GM23338 (cell line): Measurements from ENCODE around the gene PTPRN2. TPM values are rescaled to one million over a fixed set of nuclear protein-coding genes. Genes with fewer than 3 reads are reported as not detected.

Source experiments
- ATAC-seq: fragments of 200-7000 bp; cut with Tn5 transposase; 3 replicates; pipeline ENCODE4 v1.9.1; 2020
- DNase-seq: peaks from one replicate; pipeline ENCODE4 v3.0.0-alpha.2; 2015; ENCODE audit warnings: low spot score
- H2AFZ ChIP-seq: fragments of 200-600 bp; sonication (generic); 2 replicates; pipeline ENCODE4 v1.8.0; 2016; ENCODE audit warnings: antibody characterized with exemption, mild to moderate bottlenecking, moderate library complexity
- H3F3A ChIP-seq: fragments of 200-600 bp; sonication (generic); replicated peaks from 2 replicates; pipeline ENCODE4 v1.8.0; 2017; ENCODE audit warnings: antibody characterized with exemption, mixed run types, low read depth
- H3K27ac ChIP-seq: fragments of 200-600 bp; sonication (generic); 2 replicates; pipeline ENCODE4 v1.6.1; 2016; ENCODE audit warnings: low read depth
- H3K27me3 ChIP-seq: fragments of 200-600 bp; sonication (generic); 2 replicates; pipeline ENCODE4 v1.8.0; 2016; ENCODE audit warnings: mild to moderate bottlenecking, mixed run types, moderate library complexity; ENCODE audit not compliant: insufficient read depth
- H3K36me3 ChIP-seq: fragments of 200-600 bp; sonication (generic); 2 replicates; pipeline ENCODE4 v1.8.0; 2016; ENCODE audit warnings: mild to moderate bottlenecking; ENCODE audit not compliant: insufficient read depth
- H3K4me1 ChIP-seq: fragments of 200-600 bp; sonication (generic); 2 replicates; pipeline ENCODE4 v1.8.0; 2016; ENCODE audit warnings: mild to moderate bottlenecking, moderate library complexity; ENCODE audit not compliant: insufficient read depth
- H3K4me2 ChIP-seq: fragments of 200-600 bp; sonication (generic); 2 replicates; pipeline ENCODE4 v1.7.1; 2017; ENCODE audit warnings: mixed run types
- H3K4me3 ChIP-seq: fragments of 200-600 bp; sonication (generic); 2 replicates; pipeline ENCODE4 v1.6.1; 2016; ENCODE audit warnings: mixed run types
- H3K79me2 ChIP-seq: fragments of 200-600 bp; sonication (generic); replicated peaks from 2 replicates; pipeline ENCODE4 v1.8.0; 2017; ENCODE audit warnings: mild to moderate bottlenecking; ENCODE audit not compliant: insufficient read depth
- H3K9me2 ChIP-seq: fragments of 200-600 bp; sonication (generic); 2 replicates; pipeline ENCODE4 v1.8.0; 2017; ENCODE audit not compliant: insufficient read depth
- H4K20me1 ChIP-seq: fragments of 200-600 bp; sonication (generic); replicated peaks from 2 replicates; pipeline ENCODE4 v1.8.0; 2017; ENCODE audit warnings: mild to moderate bottlenecking; ENCODE audit not compliant: insufficient read depth
- H3K27ac Mint-ChIP-seq: 2 replicates; pipeline ENCODE4 v1.8.0; 2020; ENCODE audit warnings: inconsistent platforms, mild to moderate bottlenecking, moderate library complexity, mixed read lengths
- H3K27me3 Mint-ChIP-seq: 3 replicates; pipeline ENCODE4 v1.8.0; 2022; ENCODE audit warnings: low read depth, mild to moderate bottlenecking, moderate library complexity, mixed read lengths, inconsistent platforms; ENCODE audit not compliant: insufficient read depth, poor library complexity
- H3K36me3 Mint-ChIP-seq: 3 replicates; pipeline ENCODE4 v1.8.0; 2021; ENCODE audit warnings: low read depth, mild to moderate bottlenecking, inconsistent platforms, moderate library complexity, mixed read lengths
- H3K4me1 Mint-ChIP-seq: 3 replicates; pipeline ENCODE4 v1.8.0; 2020; ENCODE audit warnings: mild to moderate bottlenecking, inconsistent platforms, mixed read lengths
- H3K4me3 Mint-ChIP-seq: 3 replicates; pipeline ENCODE4 v1.8.0; 2021; ENCODE audit warnings: moderate library complexity, mild to moderate bottlenecking, inconsistent platforms, mixed read lengths
- H3K9me3 Mint-ChIP-seq: 3 replicates; pipeline ENCODE4 v1.8.0; 2020; ENCODE audit warnings: moderate library complexity, mild to moderate bottlenecking, inconsistent platforms, mixed read lengths
- CREB1 ChIP-seq: fragments of 250-450 bp; sonication (Bioruptor Pico); IDR thresholded peaks from 2 replicates; pipeline ENCODE4 v1.5.0; 2020; ENCODE audit warnings: low read depth, mild to moderate bottlenecking, moderate library complexity
- CTCF ChIP-seq, 2 experiments: fragments of 200-600 bp in 1 of 2; sonication (generic) in 1 of 2; conservative IDR thresholded peaks; 2 replicates each; pipeline versions ENCODE4 v1.5.1 to v1.6.1; 2016 to 2017; ENCODE audit warnings: antibody characterized with exemption in 2 of 2, low read depth in 2 of 2, mild to moderate bottlenecking in 2 of 2, moderate library complexity in 1 of 2
- ETS1 ChIP-seq: IDR thresholded peaks from 2 replicates; pipeline ENCODE4 v1.6.1; 2016; ENCODE audit warnings: antibody characterized with exemption
- EZH2 ChIP-seq: fragments of 200-600 bp; sonication (generic); IDR thresholded peaks from one replicate; pipeline ENCODE4 v1.8.0; 2017; ENCODE audit warnings: antibody characterized with exemption, mild to moderate bottlenecking, low read depth; ENCODE audit not compliant: unreplicated experiment
- EZH2phosphoT487 ChIP-seq: fragments of 200-600 bp; sonication (generic); IDR thresholded peaks from one replicate; pipeline ENCODE4 v1.8.1; 2018; ENCODE audit warnings: antibody characterized with exemption; ENCODE audit not compliant: unreplicated experiment
- JUNB ChIP-seq: IDR thresholded peaks from one replicate; pipeline ENCODE4 v1.6.1; 2016; ENCODE audit warnings: antibody characterized with exemption; ENCODE audit not compliant: unreplicated experiment
- NANOG ChIP-seq: IDR thresholded peaks from 2 replicates; pipeline ENCODE4 v1.6.1; 2016; ENCODE audit warnings: antibody characterized with exemption, borderline replicate concordance
- POLR2AphosphoS5 ChIP-seq: IDR thresholded peaks from 2 replicates; pipeline ENCODE4 v1.6.1; 2016; ENCODE audit warnings: antibody characterized with exemption, low read depth
- REST ChIP-seq: IDR thresholded peaks from one replicate; pipeline ENCODE4 v1.6.1; 2018; ENCODE audit warnings: antibody characterized with exemption; ENCODE audit not compliant: unreplicated experiment
- STAT1 ChIP-seq: IDR thresholded peaks from one replicate; pipeline ENCODE4 v1.6.1; 2016; ENCODE audit warnings: antibody characterized with exemption; ENCODE audit not compliant: unreplicated experiment
- ZNF114 ChIP-seq: fragments of 250-450 bp; sonication (Bioruptor Pico); IDR thresholded peaks from 2 replicates; pipeline ENCODE4 v1.5.0; 2020; ENCODE audit warnings: mild to moderate bottlenecking, moderate library complexity
- ZNF331 ChIP-seq: fragments of 250-450 bp; sonication (Bioruptor Pico); IDR thresholded peaks from 2 replicates; pipeline ENCODE4 v1.5.0; 2020; ENCODE audit warnings: low read depth, mild to moderate bottlenecking, moderate library complexity
- polyA plus RNA-seq: library from polyadenylated mRNA; unstranded; fragments of >200 nt; fragmentation: Nextera tagmentation; extraction: Ambion mirVana; gene quantifications from 2 replicates; pipeline ENCODE4 v1.2.1, GENCODE V29; 2016
- total RNA-seq: library from RNA; depleted of rRNA; stranded (reverse); fragments of >200 nt; shearing (Covaris generic); gene quantifications from 2 replicates; pipeline ENCODE4 v1.2.3, GENCODE V29; 2014

Gene PTPRN2
- total and polyA plus RNA-seq, 2 experiments from 2014 or later = 0.87 to 4.0 TPM

- Histone ChIP-seq H3K4me2 (no peak overlapping the region), H3F3A (no peaks in the 10 kb centered on the region), H3K79me2 (no peaks in the 10 kb centered on the region), H3K27ac (no peak overlapping the region), H3K36me3 (no peaks in the 10 kb centered on the region), H2AFZ (no peak overlapping the region), H3K4me3 (no peak overlapping the region), H3K4me1 (no peaks in the 10 kb centered on the region), H3K9me2 (no peaks in the 10 kb centered on the region), H4K20me1 (no peaks in the 10 kb centered on the region), H3K27me3 (no peaks in the 10 kb centered on the region)
- Mint-ChIP-seq H3K4me3 (no peak overlapping the region), H3K27me3 (peaks cover 10% of the 10 kb centered on the region), H3K4me1 (no peaks in the 10 kb centered on the region; the same call in 2 of the 3 replicates), H3K36me3 (peaks cover 49% of the 10 kb centered on the region), H3K27ac (no peak overlapping the region), H3K9me3 (peaks cover 96% of the 10 kb centered on the region)
- ATAC-seq = no peak
- no peak for TF ChIP-seq POLR2AphosphoS5
- no peak for TF ChIP-seq ETS1
- no peak for TF ChIP-seq STAT1
- no peak for TF ChIP-seq ZNF331 (CRISPR knock-in tag)
- TF ChIP-seq CTCF (conservative IDR thresholded peaks at IDR 0.05; ENCODE audit: low read depth in 2 of 2) = no peak
- no peak for TF ChIP-seq ZNF114
- TF ChIP-seq JUNB = no peak
- no peak for TF ChIP-seq REST
- no peak for TF ChIP-seq NANOG
- no peak for TF ChIP-seq CREB1 (CRISPR knock-in tag)
- no peak for DNase-seq
Measured at GRCh38 chr7:158384746-158385145, 202.9 kb downstream of the PTPRN2 start.

GRCh38 chr7:158383665-158384064, 204.0 kb downstream of the PTPRN2 start:
- Histone ChIP-seq H3K36me3 (no peaks in the 10 kb centered on the region), H3K4me3 (no peak overlapping the region), H3K27ac (no peak overlapping the region), H4K20me1 (no peaks in the 10 kb centered on the region), H3K79me2 (no peaks in the 10 kb centered on the region), H3K27me3 (no peaks in the 10 kb centered on the region), H3F3A (no peaks in the 10 kb centered on the region), H3K4me1 (no peaks in the 10 kb centered on the region), H2AFZ (no peak overlapping the region), H3K9me2 (no peaks in the 10 kb centered on the region), H3K4me2 (no peak overlapping the region)
- Mint-ChIP-seq H3K27ac (no peak overlapping the region), H3K4me3 (no peak overlapping the region), H3K36me3 (peaks cover 47% of the 10 kb centered on the region), H3K9me3 (peaks cover 96% of the 10 kb centered on the region), H3K4me1 (no peaks in the 10 kb centered on the region; the same call in 2 of the 3 replicates), H3K27me3 (peaks cover 10% of the 10 kb centered on the region)
- no peak for ATAC-seq
- no peak for DNase-seq
- no peak for TF ChIP-seq POLR2AphosphoS5
- TF ChIP-seq CREB1 (CRISPR knock-in tag) = no peak
- TF ChIP-seq NANOG = no peak
- no peak for TF ChIP-seq ETS1
- TF ChIP-seq ZNF331 (CRISPR knock-in tag) = no peak
- no peak for TF ChIP-seq ZNF114
- TF ChIP-seq EZH2 = no peak
- no peak for TF ChIP-seq EZH2phosphoT487
- TF ChIP-seq CTCF (conservative IDR thresholded peaks at IDR 0.05; ENCODE audit: low read depth in 2 of 2) = no peak
- TF ChIP-seq STAT1 = no peak
